ENCODE results near the gene CAMK1.

- no peak for TF ChIP-seq FOXA1 (IDR thresholded peaks at IDR 0.05)
- TF ChIP-seq REST (IDR thresholded peaks at IDR 0.05), result no peak
- TF ChIP-seq, protein P1, sequence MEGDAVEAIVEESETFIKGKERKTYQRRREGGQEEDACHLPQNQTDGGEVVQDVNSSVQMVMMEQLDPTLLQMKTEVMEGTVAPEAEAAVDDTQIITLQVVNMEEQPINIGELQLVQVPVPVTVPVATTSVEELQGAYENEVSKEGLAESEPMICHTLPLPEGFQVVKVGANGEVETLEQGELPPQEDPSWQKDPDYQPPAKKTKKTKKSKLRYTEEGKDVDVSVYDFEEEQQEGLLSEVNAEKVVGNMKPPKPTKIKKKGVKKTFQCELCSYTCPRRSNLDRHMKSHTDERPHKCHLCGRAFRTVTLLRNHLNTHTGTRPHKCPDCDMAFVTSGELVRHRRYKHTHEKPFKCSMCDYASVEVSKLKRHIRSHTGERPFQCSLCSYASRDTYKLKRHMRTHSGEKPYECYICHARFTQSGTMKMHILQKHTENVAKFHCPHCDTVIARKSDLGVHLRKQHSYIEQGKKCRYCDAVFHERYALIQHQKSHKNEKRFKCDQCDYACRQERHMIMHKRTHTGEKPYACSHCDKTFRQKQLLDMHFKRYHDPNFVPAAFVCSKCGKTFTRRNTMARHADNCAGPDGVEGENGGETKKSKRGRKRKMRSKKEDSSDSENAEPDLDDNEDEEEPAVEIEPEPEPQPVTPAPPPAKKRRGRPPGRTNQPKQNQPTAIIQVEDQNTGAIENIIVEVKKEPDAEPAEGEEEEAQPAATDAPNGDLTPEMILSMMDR (IDR thresholded peaks at IDR 0.05; ENCODE audit: low read depth, low read length, missing input control), result no peak
- TF ChIP-seq TAF1 (conservative IDR thresholded peaks at IDR 0.05), result no peak
- TF ChIP-seq, protein P2, sequence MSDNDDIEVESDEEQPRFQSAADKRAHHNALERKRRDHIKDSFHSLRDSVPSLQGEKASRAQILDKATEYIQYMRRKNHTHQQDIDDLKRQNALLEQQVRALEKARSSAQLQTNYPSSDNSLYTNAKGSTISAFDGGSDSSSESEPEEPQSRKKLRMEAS (IDR thresholded peaks at IDR 0.05), result no peak
- no peak for TF ChIP-seq SP1 (IDR thresholded peaks at IDR 0.05)
- TF ChIP-seq RAD21 (IDR thresholded peaks at IDR 0.05), result no peak
- TF ChIP-seq GABPA (IDR thresholded peaks at IDR 0.05 in 1 of 2, conservative IDR thresholded peaks at IDR 0.05 in 1 of 2), result no peak
- no peak for TF ChIP-seq HNF4A (conservative IDR thresholded peaks at IDR 0.05)
- no peak for TF ChIP-seq JUND (IDR thresholded peaks at IDR 0.05)
- no peak for TF ChIP-seq EGR1 (IDR thresholded peaks at IDR 0.05; ENCODE audit: low read depth in 2 of 2)
- TF ChIP-seq YY1 (IDR thresholded peaks at IDR 0.05), result no peak
- TF ChIP-seq NR2F2 (IDR thresholded peaks at IDR 0.05), result no peak
These were observed 8.7 kb upstream of the CAMK1 start for GRCh38 chr3:9778143-9779074.

Data from liver (tissue), 3 donors.